HG02588 (cell line): ENCODE results near the gene BLNK.
A peak's percentile ranks its signal among the peaks of the same experiment; 100 is the strongest.
"Not testable (repeated sequence)": the region's sequence is repeated elsewhere in the genome, so short reads cannot be mapped to it uniquely, and the experiment has no call there.

Experiments
- ATAC-seq: cut with Tn5 transposase; IDR thresholded peaks from one replicate; pipeline ENCODE4 v1.9.1; 2021; ENCODE audit warnings: mild to moderate bottlenecking, moderate library complexity; ENCODE audit not compliant: unreplicated experiment

BLNK gene

GRCh38 chr10:96229568-96230030, 41.8 kb downstream of the BLNK start:
- ATAC-seq, result no peak

GRCh38 chr10:96228408-96228994, 42.9 kb downstream of the BLNK start:
- ATAC-seq, result no peak

GRCh38 chr10:96227206-96227605, 44.2 kb downstream of the BLNK start:
- no peak for ATAC-seq

- ATAC-seq, result no peak
Observed at GRCh38 chr10:96225119-96225518, 46.2 kb downstream of the BLNK start.

- ATAC-seq, result no peak
Observed at GRCh38 chr10:96222908-96223307, 48.5 kb downstream of the BLNK start.

GRCh38 chr10:96222441-96222840, 48.9 kb downstream of the BLNK start:
- ATAC-seq, result no peak

GRCh38 chr10:96218826-96219225, 52.5 kb downstream of the BLNK start:
- no peak for ATAC-seq

- ATAC-seq, result no peak
Observed at GRCh38 chr10:96217711-96218110, 53.7 kb downstream of the BLNK start.

GRCh38 chr10:96216775-96217174, 54.6 kb downstream of the BLNK start:
- no peak for ATAC-seq

- no peak for ATAC-seq
Observed at GRCh38 chr10:96212911-96213310, 58.5 kb downstream of the BLNK start.

GRCh38 chr10:96211764-96212163, 59.6 kb downstream of the BLNK start:
- ATAC-seq, result no peak

GRCh38 chr10:96208946-96209345, 62.4 kb downstream of the BLNK start:
- ATAC-seq, result no peak

- ATAC-seq, result peak; percentile 69
Observed at GRCh38 chr10:96208271-96208670, 63.1 kb downstream of the BLNK start.

GRCh38 chr10:96205580-96205979, 65.8 kb downstream of the BLNK start:
- ATAC-seq, result no peak

GRCh38 chr10:96201525-96201924, 69.8 kb downstream of the BLNK start:
- no peak for ATAC-seq

GRCh38 chr10:96189505-96189904, 81.9 kb downstream of the BLNK start:
- ATAC-seq, result not testable (repeated sequence)

- no peak for ATAC-seq
Observed at GRCh38 chr10:96188916-96189315, 82.5 kb downstream of the BLNK start.

- ATAC-seq, result no peak
Observed at GRCh38 chr10:96188421-96188820, 82.9 kb downstream of the BLNK start.

GRCh38 chr10:96176985-96177384, 94.4 kb downstream of the BLNK start:
- no peak for ATAC-seq

- ATAC-seq, result no peak
Observed at GRCh38 chr10:96172666-96173065, 98.7 kb downstream of the BLNK start.

- ATAC-seq, result no peak
Observed at GRCh38 chr10:96170230-96170629, 101.1 kb downstream of the BLNK start.

- no peak for ATAC-seq
Observed at GRCh38 chr10:96168546-96168945, 102.8 kb downstream of the BLNK start.

GRCh38 chr10:96165726-96166125, 105.6 kb downstream of the BLNK start:
- ATAC-seq, result no peak
